HEK293 (cell line): Measurements from ENCODE around the gene CBX1.

Experiments used
- CTCF ChIA-PET: fragments of 350-600 bp; formaldehyde crosslinking; extraction: SDS; loops from one replicate; lab custom pipeline; 2021; ENCODE audit warnings: antibody characterized with exemption; lab: Yijun Ruan, JAX
- POLR2A ChIA-PET: fragments of 300-600 bp; formaldehyde crosslinking; extraction: SDS; loops from one replicate; lab custom pipeline; 2020; ENCODE audit warnings: antibody characterized with exemption, inconsistent platforms; lab: Yijun Ruan, JAX
- H3K27ac ChIP-seq: fragments of 200-500 bp; sonication (Bioruptor generic); 2 replicates; pipeline ENCODE4 v1.5.1; 2014; ENCODE audit warnings: low read depth, low read length, control low read depth, inconsistent platforms; ENCODE audit errors: extremely low read depth
- H3K36me3 ChIP-seq, 2 experiments: fragments of 200-500 bp in 1 of 2; sonication (Bioruptor generic) in 1 of 2; 1 replicate in 1 of 2; 2 replicates in 1 of 2; pipeline ENCODE4 v1.5.1; 2014 to 2017; ENCODE audit warnings: inconsistent platforms in 2 of 2, low read length in 2 of 2; ENCODE audit not compliant: control insufficient read depth in 2 of 2, insufficient read depth in 1 of 2
- H3K4me1 ChIP-seq: fragments of 200-500 bp; sonication (Bioruptor generic); 2 replicates; pipeline ENCODE4 v1.5.1; 2014; ENCODE audit warnings: mild to moderate bottlenecking, low read length, inconsistent platforms; ENCODE audit not compliant: control insufficient read depth, insufficient read depth
- H3K4me3 ChIP-seq: 2 replicates; pipeline ENCODE4 v1.5.1; 2011; ENCODE audit warnings: low read depth, mild to moderate bottlenecking, control low read depth, low read length, moderate library complexity
- H3K9me3 ChIP-seq: fragments of 200-500 bp; sonication (Bioruptor generic); 2 replicates; pipeline ENCODE4 v1.5.1; 2014; ENCODE audit warnings: low read depth, low read length, inconsistent platforms; ENCODE audit not compliant: control insufficient read depth, insufficient read depth
- HOXC10 ChIP-seq: sonication (generic); formaldehyde crosslinking; IDR thresholded peaks from 2 replicates; pipeline ENCODE4 v1.8.1; 2023; ENCODE audit warnings: mild to moderate bottlenecking, missing genetic modification reagents
- ZNF16 ChIP-seq: fragments of 450-650 bp; formaldehyde crosslinking; IDR thresholded peaks from 2 replicates; pipeline ENCODE4 v1.5.1; 2016; ENCODE audit warnings: low read depth, missing biosample characterization, missing genetic modification characterization
- ZNF169 ChIP-seq: fragments of 450-650 bp; formaldehyde crosslinking; IDR thresholded peaks from 2 replicates; pipeline ENCODE4 v1.5.1; 2016; ENCODE audit warnings: missing biosample characterization, missing genetic modification characterization
- ZNF292 ChIP-seq: fragments of 450-650 bp; formaldehyde crosslinking; IDR thresholded peaks from 2 replicates; pipeline ENCODE4 v1.5.1; 2016; ENCODE audit warnings: low read depth, missing biosample characterization, missing genetic modification characterization, borderline replicate concordance
- ZNF324 ChIP-seq: fragments of 450-650 bp; formaldehyde crosslinking; IDR thresholded peaks from 2 replicates; pipeline ENCODE4 v1.5.1; 2016; ENCODE audit warnings: missing biosample characterization, missing genetic modification characterization
- ZNF623 ChIP-seq: fragments of 450-650 bp; formaldehyde crosslinking; IDR thresholded peaks from 2 replicates; pipeline ENCODE4 v1.5.1; 2016; ENCODE audit warnings: missing biosample characterization, missing genetic modification characterization
- ZNF776 ChIP-seq: fragments of 450-650 bp; formaldehyde crosslinking; IDR thresholded peaks from 2 replicates; pipeline ENCODE4 v1.5.0; 2017; ENCODE audit warnings: missing biosample characterization, missing genetic modification characterization, borderline replicate concordance
- ZNF785 ChIP-seq: fragments of 450-650 bp; formaldehyde crosslinking; IDR thresholded peaks from 2 replicates; pipeline ENCODE4 v1.5.1; 2016; ENCODE audit warnings: missing biosample characterization, missing genetic modification characterization
- TF ChIP-seq, protein P1 (sequence below): fragments of 450-650 bp; IDR thresholded peaks from 2 replicates; pipeline ENCODE4 v1.5.1; 2018; ENCODE audit warnings: missing biosample characterization, mild to moderate bottlenecking, missing genetic modification characterization
- TF ChIP-seq, protein P2 (sequence below): fragments of 450-650 bp; formaldehyde crosslinking; IDR thresholded peaks from 2 replicates; pipeline ENCODE4 v1.5.1; 2017; ENCODE audit warnings: missing biosample characterization, missing genetic modification characterization
- TF ChIP-seq, protein P3 (sequence below): fragments of 450-650 bp; formaldehyde crosslinking; IDR thresholded peaks from 2 replicates; pipeline ENCODE4 v1.5.1; 2016; ENCODE audit warnings: missing biosample characterization, missing genetic modification characterization
- TF ChIP-seq, protein P4 (sequence below): fragments of 450-650 bp; formaldehyde crosslinking; IDR thresholded peaks from 2 replicates; pipeline ENCODE4 v1.5.1; 2016; ENCODE audit warnings: missing biosample characterization, missing genetic modification characterization
- TF ChIP-seq, protein P5 (sequence below): fragments of 450-650 bp; formaldehyde crosslinking; IDR thresholded peaks from 2 replicates; pipeline ENCODE4 v1.5.1; 2017; ENCODE audit warnings: missing biosample characterization, missing genetic modification characterization
- TF ChIP-seq, protein P6 (sequence below): fragments of 450-650 bp; formaldehyde crosslinking; IDR thresholded peaks from 2 replicates; pipeline ENCODE4 v1.5.1; 2016; ENCODE audit warnings: missing biosample characterization, missing genetic modification characterization
- TF ChIP-seq, protein P7 (sequence below): fragments of 450-650 bp; formaldehyde crosslinking; IDR thresholded peaks from 2 replicates; pipeline ENCODE4 v1.5.1; 2016; ENCODE audit warnings: missing biosample characterization, missing genetic modification characterization, borderline replicate concordance

CBX1 gene

DNA sequence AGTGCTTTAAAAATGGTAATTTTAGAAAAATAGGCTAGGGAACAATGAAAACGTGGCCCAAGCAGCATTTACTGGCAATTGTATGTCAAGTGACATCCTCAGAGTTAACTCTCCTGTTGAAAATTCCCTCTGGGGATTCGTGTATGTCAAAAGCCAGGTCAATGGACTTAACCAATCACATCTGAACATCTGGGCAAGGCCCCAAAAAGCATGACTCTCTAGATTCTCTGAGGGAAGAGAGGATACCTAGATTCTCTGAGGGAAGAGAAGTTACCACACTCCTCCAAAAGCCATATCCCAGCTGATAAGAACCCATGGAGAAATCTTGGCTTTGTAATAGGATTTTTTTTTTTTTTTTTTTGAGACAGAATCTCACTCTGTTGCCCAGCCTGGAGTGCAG, 29.6 kb downstream of the CBX1 start:
- ChIA-PET CTCF (interaction anchor here (10.4 kb wide), 1 partner anchor 43 kb away, joined by 197 read pairs; no protein-coding TSS in a partner anchor), POLR2A (no interaction called here)
- H3K36me3 ChIP-seq = peaks cover 67 to 92% of the 10 kb centered on the region in 2 experiments
- no peaks in the 10 kb centered on the region for H3K4me1 ChIP-seq
- no peak overlapping the region for H3K27ac ChIP-seq
- no peak overlapping the region for H3K4me3 ChIP-seq
- no peaks in the 10 kb centered on the region for H3K9me3 ChIP-seq
- TF ChIP-seq, protein P1, sequence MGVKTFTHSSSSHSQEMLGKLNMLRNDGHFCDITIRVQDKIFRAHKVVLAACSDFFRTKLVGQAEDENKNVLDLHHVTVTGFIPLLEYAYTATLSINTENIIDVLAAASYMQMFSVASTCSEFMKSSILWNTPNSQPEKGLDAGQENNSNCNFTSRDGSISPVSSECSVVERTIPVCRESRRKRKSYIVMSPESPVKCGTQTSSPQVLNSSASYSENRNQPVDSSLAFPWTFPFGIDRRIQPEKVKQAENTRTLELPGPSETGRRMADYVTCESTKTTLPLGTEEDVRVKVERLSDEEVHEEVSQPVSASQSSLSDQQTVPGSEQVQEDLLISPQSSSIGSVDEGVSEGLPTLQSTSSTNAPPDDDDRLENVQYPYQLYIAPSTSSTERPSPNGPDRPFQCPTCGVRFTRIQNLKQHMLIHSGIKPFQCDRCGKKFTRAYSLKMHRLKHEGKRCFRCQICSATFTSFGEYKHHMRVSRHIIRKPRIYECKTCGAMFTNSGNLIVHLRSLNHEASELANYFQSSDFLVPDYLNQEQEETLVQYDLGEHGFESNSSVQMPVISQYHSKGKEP (tag by site-specific recombination) = no peak
- TF ChIP-seq, protein P2, sequence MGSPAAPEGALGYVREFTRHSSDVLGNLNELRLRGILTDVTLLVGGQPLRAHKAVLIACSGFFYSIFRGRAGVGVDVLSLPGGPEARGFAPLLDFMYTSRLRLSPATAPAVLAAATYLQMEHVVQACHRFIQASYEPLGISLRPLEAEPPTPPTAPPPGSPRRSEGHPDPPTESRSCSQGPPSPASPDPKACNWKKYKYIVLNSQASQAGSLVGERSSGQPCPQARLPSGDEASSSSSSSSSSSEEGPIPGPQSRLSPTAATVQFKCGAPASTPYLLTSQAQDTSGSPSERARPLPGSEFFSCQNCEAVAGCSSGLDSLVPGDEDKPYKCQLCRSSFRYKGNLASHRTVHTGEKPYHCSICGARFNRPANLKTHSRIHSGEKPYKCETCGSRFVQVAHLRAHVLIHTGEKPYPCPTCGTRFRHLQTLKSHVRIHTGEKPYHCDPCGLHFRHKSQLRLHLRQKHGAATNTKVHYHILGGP = no peak
- TF ChIP-seq, protein P3, sequence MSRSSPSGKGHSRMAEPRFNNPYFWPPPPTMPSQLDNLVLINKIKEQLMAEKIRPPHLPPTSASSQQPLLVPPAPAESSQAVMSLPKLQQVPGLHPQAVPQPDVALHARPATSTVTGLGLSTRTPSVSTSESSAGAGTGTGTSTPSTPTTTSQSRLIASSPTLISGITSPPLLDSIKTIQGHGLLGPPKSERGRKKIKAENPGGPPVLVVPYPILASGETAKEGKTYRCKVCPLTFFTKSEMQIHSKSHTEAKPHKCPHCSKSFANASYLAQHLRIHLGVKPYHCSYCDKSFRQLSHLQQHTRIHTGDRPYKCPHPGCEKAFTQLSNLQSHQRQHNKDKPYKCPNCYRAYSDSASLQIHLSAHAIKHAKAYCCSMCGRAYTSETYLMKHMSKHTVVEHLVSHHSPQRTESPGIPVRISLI = no peak
- no peak for TF ChIP-seq ZNF785
- TF ChIP-seq ZNF169 (tag by site-specific recombination) = no peak
- TF ChIP-seq, protein P4, sequence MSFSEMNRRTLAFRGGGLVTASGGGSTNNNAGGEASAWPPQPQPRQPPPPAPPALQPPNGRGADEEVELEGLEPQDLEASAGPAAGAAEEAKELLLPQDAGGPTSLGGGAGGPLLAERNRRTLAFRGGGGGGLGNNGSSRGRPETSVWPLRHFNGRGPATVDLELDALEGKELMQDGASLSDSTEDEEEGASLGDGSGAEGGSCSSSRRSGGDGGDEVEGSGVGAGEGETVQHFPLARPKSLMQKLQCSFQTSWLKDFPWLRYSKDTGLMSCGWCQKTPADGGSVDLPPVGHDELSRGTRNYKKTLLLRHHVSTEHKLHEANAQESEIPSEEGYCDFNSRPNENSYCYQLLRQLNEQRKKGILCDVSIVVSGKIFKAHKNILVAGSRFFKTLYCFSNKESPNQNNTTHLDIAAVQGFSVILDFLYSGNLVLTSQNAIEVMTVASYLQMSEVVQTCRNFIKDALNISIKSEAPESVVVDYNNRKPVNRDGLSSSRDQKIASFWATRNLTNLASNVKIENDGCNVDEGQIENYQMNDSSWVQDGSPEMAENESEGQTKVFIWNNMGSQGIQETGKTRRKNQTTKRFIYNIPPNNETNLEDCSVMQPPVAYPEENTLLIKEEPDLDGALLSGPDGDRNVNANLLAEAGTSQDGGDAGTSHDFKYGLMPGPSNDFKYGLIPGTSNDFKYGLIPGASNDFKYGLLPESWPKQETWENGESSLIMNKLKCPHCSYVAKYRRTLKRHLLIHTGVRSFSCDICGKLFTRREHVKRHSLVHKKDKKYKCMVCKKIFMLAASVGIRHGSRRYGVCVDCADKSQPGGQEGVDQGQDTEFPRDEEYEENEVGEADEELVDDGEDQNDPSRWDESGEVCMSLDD (tag by site-specific recombination) = no peak
- TF ChIP-seq HOXC10 (CRISPR knock-in tag) = no peak
- TF ChIP-seq, protein P5, sequence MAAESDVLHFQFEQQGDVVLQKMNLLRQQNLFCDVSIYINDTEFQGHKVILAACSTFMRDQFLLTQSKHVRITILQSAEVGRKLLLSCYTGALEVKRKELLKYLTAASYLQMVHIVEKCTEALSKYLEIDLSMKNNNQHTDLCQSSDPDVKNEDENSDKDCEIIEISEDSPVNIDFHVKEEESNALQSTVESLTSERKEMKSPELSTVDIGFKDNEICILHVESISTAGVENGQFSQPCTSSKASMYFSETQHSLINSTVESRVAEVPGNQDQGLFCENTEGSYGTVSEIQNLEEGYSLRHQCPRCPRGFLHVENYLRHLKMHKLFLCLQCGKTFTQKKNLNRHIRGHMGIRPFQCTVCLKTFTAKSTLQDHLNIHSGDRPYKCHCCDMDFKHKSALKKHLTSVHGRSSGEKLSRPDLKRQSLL (tag by site-specific recombination) = no peak
- TF ChIP-seq, protein P6, sequence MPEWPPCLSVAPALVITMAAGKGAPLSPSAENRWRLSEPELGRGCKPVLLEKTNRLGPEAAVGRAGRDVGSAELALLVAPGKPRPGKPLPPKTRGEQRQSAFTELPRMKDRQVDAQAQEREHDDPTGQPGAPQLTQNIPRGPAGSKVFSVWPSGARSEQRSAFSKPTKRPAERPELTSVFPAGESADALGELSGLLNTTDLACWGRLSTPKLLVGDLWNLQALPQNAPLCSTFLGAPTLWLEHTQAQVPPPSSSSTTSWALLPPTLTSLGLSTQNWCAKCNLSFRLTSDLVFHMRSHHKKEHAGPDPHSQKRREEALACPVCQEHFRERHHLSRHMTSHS (tag by site-specific recombination) = no peak
- no peak for TF ChIP-seq ZNF623
- TF ChIP-seq ZNF16 (tag by site-specific recombination) = no peak
- TF ChIP-seq ZNF324 (tag by site-specific recombination) = no peak
- TF ChIP-seq, protein P7, sequence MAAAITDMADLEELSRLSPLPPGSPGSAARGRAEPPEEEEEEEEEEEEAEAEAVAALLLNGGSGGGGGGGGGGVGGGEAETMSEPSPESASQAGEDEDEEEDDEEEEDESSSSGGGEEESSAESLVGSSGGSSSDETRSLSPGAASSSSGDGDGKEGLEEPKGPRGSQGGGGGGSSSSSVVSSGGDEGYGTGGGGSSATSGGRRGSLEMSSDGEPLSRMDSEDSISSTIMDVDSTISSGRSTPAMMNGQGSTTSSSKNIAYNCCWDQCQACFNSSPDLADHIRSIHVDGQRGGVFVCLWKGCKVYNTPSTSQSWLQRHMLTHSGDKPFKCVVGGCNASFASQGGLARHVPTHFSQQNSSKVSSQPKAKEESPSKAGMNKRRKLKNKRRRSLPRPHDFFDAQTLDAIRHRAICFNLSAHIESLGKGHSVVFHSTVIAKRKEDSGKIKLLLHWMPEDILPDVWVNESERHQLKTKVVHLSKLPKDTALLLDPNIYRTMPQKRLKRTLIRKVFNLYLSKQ = no peak
- no peak for TF ChIP-seq ZNF776
- no peak for TF ChIP-seq ZNF292 (tag by site-specific recombination)
